KMS-11 (cell line): Measurements from ENCODE around the gene UGCG.
"Not testable (repeated sequence)": the region's sequence is repeated elsewhere in the genome, so short reads cannot be mapped to it uniquely, and the experiment has no call there.

Experiments
- H2AFZ ChIP-seq: fragments of 200-600 bp; sonication (generic); 2 replicates; pipeline ENCODE4 v1.6.1; 2016; ENCODE audit warnings: antibody characterized with exemption, mixed run types, low read depth
- H3K27ac ChIP-seq: fragments of 200-600 bp; sonication (generic); 2 replicates; pipeline ENCODE4 v1.6.1; 2016; ENCODE audit warnings: mild to moderate bottlenecking, mixed run types
- H3K27me3 ChIP-seq: fragments of 200-600 bp; sonication (generic); 2 replicates; pipeline ENCODE4 v1.6.1; 2017; ENCODE audit warnings: mild to moderate bottlenecking, low read depth, mixed run types, moderate library complexity; ENCODE audit not compliant: insufficient read depth
- H3K36me3 ChIP-seq: fragments of 200-600 bp; sonication (generic); 2 replicates; pipeline ENCODE4 v1.6.1; 2017; ENCODE audit warnings: mild to moderate bottlenecking, mixed run types; ENCODE audit not compliant: insufficient read depth
- H3K4me1 ChIP-seq: fragments of 200-600 bp; sonication (generic); 2 replicates; pipeline ENCODE4 v1.6.1; 2016; ENCODE audit warnings: mild to moderate bottlenecking, low read depth, mixed run types; ENCODE audit not compliant: poor library complexity, severe bottlenecking
- H3K4me2 ChIP-seq: fragments of 200-600 bp; sonication (generic); 2 replicates; pipeline ENCODE4 v1.7.0; 2016; ENCODE audit warnings: mild to moderate bottlenecking, mixed run types
- H3K4me3 ChIP-seq: fragments of 200-600 bp; sonication (generic); IDR thresholded peaks from 2 replicates; pipeline ENCODE4 v1.6.1; 2017; ENCODE audit warnings: low read depth, low read length, mixed read lengths; ENCODE audit not compliant: insufficient read depth
- H3K79me2 ChIP-seq: fragments of 200-600 bp; sonication (generic); 2 replicates; pipeline ENCODE4 v1.6.1; 2016; ENCODE audit warnings: low read depth, mixed run types; ENCODE audit not compliant: insufficient read depth
- H3K9ac ChIP-seq: fragments of 200-600 bp; sonication (generic); 2 replicates; pipeline ENCODE4 v1.6.1; 2016; ENCODE audit warnings: mild to moderate bottlenecking, mixed run types
- H4K20me1 ChIP-seq: fragments of 200-600 bp; sonication (generic); 2 replicates; pipeline ENCODE4 v1.6.1; 2016; ENCODE audit warnings: mild to moderate bottlenecking, mixed run types; ENCODE audit not compliant: insufficient read depth
- CTCF ChIP-seq: fragments of 200-600 bp; sonication (generic); conservative IDR thresholded peaks from 2 replicates; pipeline ENCODE4 v1.6.1; 2017; ENCODE audit warnings: low read depth, mild to moderate bottlenecking, antibody characterized with exemption, low read length, moderate library complexity, mixed read lengths

The UGCG gene

GRCh38 chr9:111944241-111944866 lies 47.7 kb downstream of the UGCG start:
- Histone ChIP-seq H3K27me3 (no peaks in the 10 kb centered on the region), H3K4me3 (no peak overlapping the region), H3K4me1 (peaks cover 17% of the 10 kb centered on the region), H3K9ac (no peak overlapping the region), H3K27ac (no peak overlapping the region), H4K20me1 (no peaks in the 10 kb centered on the region), H3K36me3 (no peaks in the 10 kb centered on the region), H2AFZ (no peak overlapping the region), H3K79me2 (no peaks in the 10 kb centered on the region), H3K4me2 (peak overlapping the region; percentile 67; the same call in 1 of the 2 replicates)
- no peak for TF ChIP-seq CTCF

DNA sequence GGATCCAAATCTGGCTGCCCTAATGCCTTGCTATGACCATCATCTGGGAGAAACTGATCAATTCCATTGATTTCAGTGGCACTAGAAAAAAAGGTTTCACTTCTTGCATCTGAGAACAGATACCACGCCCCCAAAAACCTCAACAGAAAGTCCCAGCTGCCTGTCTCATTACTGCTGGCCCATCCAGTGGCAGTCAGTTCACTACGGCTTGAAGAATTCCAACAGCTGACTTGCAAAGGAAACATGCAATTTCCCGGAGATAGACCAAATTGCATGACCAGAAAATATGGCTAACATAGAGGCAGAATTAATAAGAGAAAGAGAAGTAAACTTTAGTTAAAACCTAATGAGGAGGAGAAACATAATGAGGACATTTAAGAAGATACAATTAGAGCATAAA lies 48.6 kb downstream of the UGCG start:
- H3K27me3 ChIP-seq: no peaks in the 10 kb centered on the region
- peak overlapping the region; percentile 67 for H3K4me2 ChIP-seq
- H4K20me1 ChIP-seq: no peaks in the 10 kb centered on the region
- TF ChIP-seq CTCF: no peak
- H3K27ac ChIP-seq: no peak overlapping the region
- H3K4me3 ChIP-seq: no peak overlapping the region
- H3K4me1 ChIP-seq: peaks cover 17% of the 10 kb centered on the region
- no peaks in the 10 kb centered on the region for H3K79me2 ChIP-seq
- H3K36me3 ChIP-seq: no peaks in the 10 kb centered on the region
- H2AFZ ChIP-seq: no peak overlapping the region
- no peak overlapping the region for H3K9ac ChIP-seq

DNA sequence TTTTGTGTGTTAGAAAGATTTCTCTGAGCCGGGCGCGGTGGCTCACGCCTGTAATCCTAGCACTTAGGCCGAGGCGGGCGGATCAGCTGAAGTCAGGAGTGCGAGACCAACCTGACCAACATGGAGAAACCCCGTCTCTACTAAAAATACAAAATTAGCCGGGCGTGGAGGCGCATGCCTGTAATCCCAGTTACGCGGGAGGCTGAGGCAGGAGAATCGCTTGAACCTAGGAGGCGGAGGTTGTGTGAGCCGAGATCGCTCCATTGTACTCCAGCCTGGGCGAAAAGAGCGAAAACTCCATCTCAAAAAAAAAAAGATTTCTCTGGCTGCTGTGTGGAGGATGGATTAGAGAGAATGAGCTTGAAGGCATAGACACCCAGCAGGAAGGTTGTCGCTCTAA lies 51.5 kb downstream of the UGCG start:
- H2AFZ ChIP-seq: not testable (repeated sequence)

GRCh38 chr9:111948951-111949350 lies 52.3 kb downstream of the UGCG start:
- H3K36me3 ChIP-seq: no peaks in the 10 kb centered on the region
- no peak overlapping the region for H3K27ac ChIP-seq
- H4K20me1 ChIP-seq: no peaks in the 10 kb centered on the region
- no peak overlapping the region for H3K9ac ChIP-seq
- no peak overlapping the region for H3K4me3 ChIP-seq
- no peaks in the 10 kb centered on the region for H3K79me2 ChIP-seq
- H3K4me2 ChIP-seq: no peak overlapping the region
- H3K4me1 ChIP-seq: peaks cover 17% of the 10 kb centered on the region
- no peak for TF ChIP-seq CTCF
- H2AFZ ChIP-seq: no peak overlapping the region
- no peaks in the 10 kb centered on the region for H3K27me3 ChIP-seq

More for the DNA sequence above, 51.5 kb downstream of the UGCG start:
- H3K27ac ChIP-seq, H3K79me2 ChIP-seq, H3K27me3 ChIP-seq, H3K36me3 ChIP-seq, H3K4me3 ChIP-seq, H3K4me2 ChIP-seq, H3K9ac ChIP-seq, H4K20me1 ChIP-seq: not testable (repeated sequence)
- H3K4me1 ChIP-seq: peaks cover 17% of the 10 kb centered on the region

DNA sequence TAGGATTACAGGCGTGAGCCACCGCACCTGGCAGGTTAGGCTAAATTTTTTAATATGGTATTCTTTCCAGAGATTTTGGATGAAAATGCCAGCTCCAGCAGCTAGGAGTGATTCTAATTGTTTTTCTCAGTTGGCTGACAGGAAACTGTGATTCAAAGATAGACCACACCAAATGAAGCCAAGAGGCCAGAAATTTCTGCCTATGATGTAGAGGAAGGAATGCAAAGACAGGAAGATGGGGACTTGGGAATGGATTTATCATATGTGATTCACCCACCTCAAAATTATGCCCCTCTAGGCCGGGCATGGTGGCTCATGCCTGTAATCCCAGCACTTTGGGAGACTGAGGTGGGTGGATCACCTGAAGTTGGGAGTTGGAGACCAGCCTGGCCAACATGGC lies 53.3 kb downstream of the UGCG start:
- Histone ChIP-seq H4K20me1 (no peaks in the 10 kb centered on the region), H3K36me3 (no peaks in the 10 kb centered on the region), H3K27me3 (no peaks in the 10 kb centered on the region), H3K4me2 (no peak overlapping the region), H3K27ac (no peak overlapping the region), H3K9ac (no peak overlapping the region), H3K79me2 (no peaks in the 10 kb centered on the region), H3K4me3 (no peak overlapping the region), H2AFZ (no peak overlapping the region), H3K4me1 (peaks cover 10% of the 10 kb centered on the region)
- no peak for TF ChIP-seq CTCF
